Smooth muscle cell (in vitro differentiated cells): ENCODE data around the gene AGR2. TPM values are rescaled to one million over a fixed set of nuclear protein-coding genes. Genes with fewer than 3 reads are reported as not detected.

Experiments used
- DNase-seq: peaks from one replicate; lab custom pipeline; 2025; ENCODE audit not compliant: unreplicated experiment; lab: John Stamatoyannopoulos, UW
- H2AFZ ChIP-seq: fragments of 200-600 bp; sonication (generic); 2 replicates; pipeline ENCODE4 v1.6.0; 2016; ENCODE audit warnings: antibody characterized with exemption, low read depth, mild to moderate bottlenecking
- H3F3A ChIP-seq: fragments of 200-600 bp; sonication (generic); 2 replicates; pipeline ENCODE4 v1.6.0; 2017; ENCODE audit warnings: antibody characterized with exemption, low read depth
- H3K27ac ChIP-seq: fragments of 200-600 bp; sonication (generic); 2 replicates; pipeline ENCODE4 v1.5.1; 2016; ENCODE audit warnings: low read depth, mild to moderate bottlenecking
- H3K27me3 ChIP-seq: fragments of 200-600 bp; sonication (generic); 2 replicates; pipeline ENCODE4 v1.6.1; 2016; ENCODE audit warnings: low read depth, mild to moderate bottlenecking
- H3K36me3 ChIP-seq: fragments of 200-600 bp; sonication (generic); 2 replicates; pipeline ENCODE4 v1.5.1; 2016; ENCODE audit warnings: low read depth
- H3K4me1 ChIP-seq: fragments of 200-600 bp; sonication (generic); 2 replicates; pipeline ENCODE4 v1.5.1; 2016; ENCODE audit warnings: low read depth
- H3K4me2 ChIP-seq: fragments of 200-600 bp; sonication (generic); 2 replicates; pipeline ENCODE4 v1.6.0; 2016; ENCODE audit warnings: mild to moderate bottlenecking
- H3K4me3 ChIP-seq: fragments of 200-600 bp; sonication (generic); 2 replicates; pipeline ENCODE4 v1.5.1; 2016; ENCODE audit warnings: mild to moderate bottlenecking
- H3K79me2 ChIP-seq: fragments of 200-600 bp; sonication (generic); 2 replicates; pipeline ENCODE4 v1.6.0; 2016; ENCODE audit warnings: low read depth, mild to moderate bottlenecking
- H3K9ac ChIP-seq: fragments of 200-600 bp; sonication (generic); 2 replicates; pipeline ENCODE4 v1.6.0; 2016; ENCODE audit warnings: low read depth
- H3K9me3 ChIP-seq: fragments of 200-600 bp; sonication (generic); replicated peaks from 2 replicates; pipeline ENCODE4 v1.5.1; 2016; ENCODE audit warnings: low read depth
- H4K20me1 ChIP-seq: fragments of 200-600 bp; sonication (generic); 2 replicates; pipeline ENCODE4 v1.6.0; 2016; ENCODE audit warnings: low read depth
- WGBS: methylation state at CpG from one replicate; pipeline ENCODE4 v1.1.7; 2016; ENCODE audit warnings: low lambda C conversion rate; 5-methylcytosine and 5-hydroxymethylcytosine counted together
- polyA plus RNA-seq: library from polyadenylated mRNA; unstranded; fragments of >200 nt; fragmentation: Nextera tagmentation; extraction: Ambion mirVana; gene quantifications from 2 replicates; pipeline ENCODE4 v1.2.1, GENCODE V29; 2016
- total RNA-seq: library from RNA; depleted of rRNA; stranded (reverse); fragments of >200 nt; gene quantifications from 2 replicates; pipeline ENCODE4 v1.2.3, GENCODE V29; 2014
- TF ChIP-seq, protein P1 (sequence below): fragments of 200-600 bp; sonication (generic); IDR thresholded peaks from 2 replicates; pipeline ENCODE4 v1.5.1; 2017; ENCODE audit warnings: borderline replicate concordance, mild to moderate bottlenecking, antibody characterized with exemption; ENCODE audit not compliant: insufficient read depth, poor library complexity, severe bottlenecking

AGR2 gene
- total and polyA plus RNA-seq, 2 experiments from 2014 or later: 1.2 to 10.6 TPM

DNA sequence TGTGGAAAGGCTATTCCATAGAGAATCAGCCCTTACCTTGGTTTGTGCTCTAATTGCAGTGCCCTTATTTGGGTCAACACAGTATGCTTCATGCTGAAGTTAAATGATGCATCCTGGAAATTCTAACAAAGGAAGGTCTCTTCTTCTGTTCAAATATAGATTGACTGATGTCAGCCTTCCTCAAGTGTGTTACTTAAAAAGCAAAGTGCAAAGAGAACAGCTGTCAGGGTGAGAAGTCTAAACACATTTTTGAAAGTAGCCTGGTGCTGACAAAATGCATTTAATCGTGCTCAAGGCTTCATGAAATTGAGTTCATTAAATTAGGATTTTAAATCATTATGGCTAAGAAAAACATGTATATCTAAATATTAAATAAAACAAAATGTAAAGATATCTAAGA, 19.5 kb downstream of the AGR2 start:
- peaks cover 9% of the 10 kb centered on the region for H3K36me3 ChIP-seq
- no peaks in the 10 kb centered on the region for H3K9me3 ChIP-seq
- no peak for DNase-seq
- H3K79me2 ChIP-seq: no peaks in the 10 kb centered on the region
- 89% methylated on average over 1 of the region's 1 CpG for WGBS
- no peaks in the 10 kb centered on the region for H3K4me1 ChIP-seq
- TF ChIP-seq, protein P1, sequence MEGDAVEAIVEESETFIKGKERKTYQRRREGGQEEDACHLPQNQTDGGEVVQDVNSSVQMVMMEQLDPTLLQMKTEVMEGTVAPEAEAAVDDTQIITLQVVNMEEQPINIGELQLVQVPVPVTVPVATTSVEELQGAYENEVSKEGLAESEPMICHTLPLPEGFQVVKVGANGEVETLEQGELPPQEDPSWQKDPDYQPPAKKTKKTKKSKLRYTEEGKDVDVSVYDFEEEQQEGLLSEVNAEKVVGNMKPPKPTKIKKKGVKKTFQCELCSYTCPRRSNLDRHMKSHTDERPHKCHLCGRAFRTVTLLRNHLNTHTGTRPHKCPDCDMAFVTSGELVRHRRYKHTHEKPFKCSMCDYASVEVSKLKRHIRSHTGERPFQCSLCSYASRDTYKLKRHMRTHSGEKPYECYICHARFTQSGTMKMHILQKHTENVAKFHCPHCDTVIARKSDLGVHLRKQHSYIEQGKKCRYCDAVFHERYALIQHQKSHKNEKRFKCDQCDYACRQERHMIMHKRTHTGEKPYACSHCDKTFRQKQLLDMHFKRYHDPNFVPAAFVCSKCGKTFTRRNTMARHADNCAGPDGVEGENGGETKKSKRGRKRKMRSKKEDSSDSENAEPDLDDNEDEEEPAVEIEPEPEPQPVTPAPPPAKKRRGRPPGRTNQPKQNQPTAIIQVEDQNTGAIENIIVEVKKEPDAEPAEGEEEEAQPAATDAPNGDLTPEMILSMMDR: no peak
- H3K27ac ChIP-seq: no peak overlapping the region
- no peak overlapping the region for H2AFZ ChIP-seq
- H3K27me3 ChIP-seq: no peaks in the 10 kb centered on the region
- H3K4me2 ChIP-seq: no peak overlapping the region
- H3F3A ChIP-seq: no peaks in the 10 kb centered on the region
- H3K4me3 ChIP-seq: no peak overlapping the region
- H4K20me1 ChIP-seq: no peaks in the 10 kb centered on the region
- H3K9ac ChIP-seq: no peak overlapping the region

DNA sequence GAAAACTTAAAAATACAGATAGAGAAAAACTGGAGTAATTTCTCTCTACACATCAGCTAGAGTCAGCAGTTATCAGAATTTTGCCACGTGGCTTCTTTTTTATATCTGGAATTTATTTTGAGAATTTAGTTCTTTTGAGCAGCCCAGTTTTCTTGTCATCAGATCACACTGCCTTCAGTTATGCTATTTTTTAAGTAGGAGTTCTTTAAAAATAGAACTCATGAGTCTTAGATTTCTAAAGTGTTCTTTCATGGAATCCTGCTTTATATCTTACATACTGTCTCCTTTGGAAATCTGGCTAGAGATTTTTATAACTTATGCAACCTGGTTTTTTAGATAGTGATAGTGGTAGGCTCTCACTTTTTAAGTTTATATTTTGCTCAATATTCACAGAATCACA, 24.2 kb downstream of the AGR2 start:
- DNase-seq: no peak
- WGBS: 91% methylated on average over 1 of the region's 1 CpG
- Histone ChIP-seq H3K9me3 (no peaks in the 10 kb centered on the region), H3K4me2 (no peak overlapping the region), H3K4me1 (no peaks in the 10 kb centered on the region), H3K27me3 (no peaks in the 10 kb centered on the region), H3K4me3 (no peak overlapping the region), H3K27ac (no peak overlapping the region), H3F3A (no peaks in the 10 kb centered on the region), H3K36me3 (peaks cover 6% of the 10 kb centered on the region), H3K9ac (no peak overlapping the region), H3K79me2 (peaks cover 26% of the 10 kb centered on the region), H4K20me1 (peaks cover 20% of the 10 kb centered on the region), H2AFZ (no peak overlapping the region)
- TF ChIP-seq, protein P1: no peak

DNA sequence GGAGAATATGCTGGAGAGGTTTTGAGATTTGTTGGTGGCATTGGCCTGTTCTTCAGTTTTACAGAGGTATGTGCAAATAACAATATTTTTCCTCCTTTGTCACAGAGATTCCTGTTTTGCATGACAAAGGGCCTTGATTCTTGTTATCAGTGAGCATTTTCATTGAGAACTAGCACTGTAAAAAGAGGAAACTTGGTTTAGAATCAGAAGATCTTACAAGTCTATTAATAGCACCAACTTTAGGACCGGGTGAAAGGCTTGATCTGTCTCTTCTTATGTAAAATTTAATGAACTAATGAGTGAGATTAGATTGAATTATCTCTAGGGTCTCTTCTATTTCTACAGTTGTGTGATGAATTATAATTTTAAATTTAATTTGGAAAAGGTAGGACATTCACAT, 25.7 kb downstream of the AGR2 start:
- TF ChIP-seq, protein P1: no peak
- Histone ChIP-seq H2AFZ (no peak overlapping the region), H3K27me3 (no peaks in the 10 kb centered on the region), H3K27ac (no peak overlapping the region), H3K4me3 (no peak overlapping the region), H3K4me2 (no peak overlapping the region), H3K9ac (no peak overlapping the region), H3K4me1 (no peaks in the 10 kb centered on the region), H4K20me1 (peaks cover 34% of the 10 kb centered on the region), H3K9me3 (no peaks in the 10 kb centered on the region), H3K36me3 (peaks cover 6% of the 10 kb centered on the region), H3F3A (no peaks in the 10 kb centered on the region), H3K79me2 (peaks cover 41% of the 10 kb centered on the region)
- 89% methylated on average over 1 of the region's 1 CpG for WGBS
- no peak for DNase-seq

DNA sequence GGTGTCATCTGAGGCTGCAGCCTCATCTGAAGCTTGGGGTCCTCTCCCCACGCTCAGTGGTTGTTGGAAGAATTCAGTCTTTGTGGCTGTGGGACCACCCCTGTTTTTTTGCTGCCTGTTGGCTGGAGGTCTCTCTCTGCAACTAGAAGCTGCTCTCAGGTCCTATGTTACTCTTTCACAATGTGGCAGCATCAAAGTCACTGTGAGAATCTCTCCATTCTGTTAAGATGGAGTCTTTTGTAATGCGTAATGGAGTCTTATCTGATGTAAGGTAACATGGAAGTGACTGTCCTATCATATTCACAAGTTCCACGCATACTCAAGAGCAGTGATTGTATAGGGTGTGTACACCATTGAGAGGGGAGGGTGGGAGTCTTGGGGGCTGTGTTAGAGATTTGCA, 26.3 kb downstream of the AGR2 start:
- Histone ChIP-seq H3K9ac (no peak overlapping the region), H3F3A (no peaks in the 10 kb centered on the region), H3K4me2 (no peak overlapping the region), H4K20me1 (peaks cover 39% of the 10 kb centered on the region), H2AFZ (no peak overlapping the region), H3K4me1 (no peaks in the 10 kb centered on the region), H3K27ac (no peak overlapping the region), H3K27me3 (no peaks in the 10 kb centered on the region), H3K36me3 (peaks cover 6% of the 10 kb centered on the region), H3K9me3 (no peaks in the 10 kb centered on the region), H3K4me3 (no peak overlapping the region), H3K79me2 (peaks cover 46% of the 10 kb centered on the region)
- TF ChIP-seq, protein P1: no peak
- WGBS: 100% methylated on average over 3 of the region's 3 CpGs
- no peak for DNase-seq
